Measurements from ENCODE around the gene GNPTG.

Gene GNPTG

GRCh38 chr16:1366060-1366711 is 14.5 kb downstream of the GNPTG start:
- TF ChIP-seq, protein P1, sequence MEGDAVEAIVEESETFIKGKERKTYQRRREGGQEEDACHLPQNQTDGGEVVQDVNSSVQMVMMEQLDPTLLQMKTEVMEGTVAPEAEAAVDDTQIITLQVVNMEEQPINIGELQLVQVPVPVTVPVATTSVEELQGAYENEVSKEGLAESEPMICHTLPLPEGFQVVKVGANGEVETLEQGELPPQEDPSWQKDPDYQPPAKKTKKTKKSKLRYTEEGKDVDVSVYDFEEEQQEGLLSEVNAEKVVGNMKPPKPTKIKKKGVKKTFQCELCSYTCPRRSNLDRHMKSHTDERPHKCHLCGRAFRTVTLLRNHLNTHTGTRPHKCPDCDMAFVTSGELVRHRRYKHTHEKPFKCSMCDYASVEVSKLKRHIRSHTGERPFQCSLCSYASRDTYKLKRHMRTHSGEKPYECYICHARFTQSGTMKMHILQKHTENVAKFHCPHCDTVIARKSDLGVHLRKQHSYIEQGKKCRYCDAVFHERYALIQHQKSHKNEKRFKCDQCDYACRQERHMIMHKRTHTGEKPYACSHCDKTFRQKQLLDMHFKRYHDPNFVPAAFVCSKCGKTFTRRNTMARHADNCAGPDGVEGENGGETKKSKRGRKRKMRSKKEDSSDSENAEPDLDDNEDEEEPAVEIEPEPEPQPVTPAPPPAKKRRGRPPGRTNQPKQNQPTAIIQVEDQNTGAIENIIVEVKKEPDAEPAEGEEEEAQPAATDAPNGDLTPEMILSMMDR (IDR thresholded peaks at IDR 0.05; ENCODE audit: borderline replicate concordance, insufficient read depth, low read depth, low read length), result no peak
- H3K4me3 ChIP-seq (ENCODE audit: low read depth, low read length), result no peak overlapping the region

DNA sequence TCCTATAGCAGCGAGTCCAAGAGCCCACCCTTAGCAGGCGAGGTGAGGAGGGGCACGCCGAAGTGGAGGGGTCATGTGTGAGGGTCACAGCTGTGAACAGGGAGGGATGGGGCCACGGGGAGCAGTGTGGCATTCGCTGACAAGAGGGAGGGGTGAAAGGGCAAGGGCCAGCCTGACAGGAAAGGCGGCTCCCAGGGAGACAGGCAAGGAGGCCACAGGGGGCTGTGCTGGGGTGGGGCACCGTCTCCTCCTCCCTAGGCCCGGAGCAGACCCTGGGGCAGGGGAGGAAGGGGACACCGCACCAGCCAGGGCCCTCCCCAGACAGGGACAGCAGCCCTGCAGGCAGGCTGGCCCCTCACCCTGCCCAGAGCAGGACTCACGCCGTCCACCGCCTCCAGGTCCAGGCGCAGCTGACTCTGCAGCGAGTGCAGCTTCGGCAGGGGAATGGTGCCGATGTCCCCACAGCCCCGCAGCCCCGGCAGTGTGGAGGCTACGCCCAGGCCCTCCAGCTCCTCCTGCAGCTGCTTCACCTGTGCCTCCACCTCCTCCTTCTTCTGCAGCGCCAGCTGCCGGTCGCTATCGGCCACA is 15.1 kb downstream of the GNPTG start:
- TF ChIP-seq, protein P1 (IDR thresholded peaks at IDR 0.05; ENCODE audit: borderline replicate concordance, insufficient read depth, low read depth, low read length), result no peak

DNA sequence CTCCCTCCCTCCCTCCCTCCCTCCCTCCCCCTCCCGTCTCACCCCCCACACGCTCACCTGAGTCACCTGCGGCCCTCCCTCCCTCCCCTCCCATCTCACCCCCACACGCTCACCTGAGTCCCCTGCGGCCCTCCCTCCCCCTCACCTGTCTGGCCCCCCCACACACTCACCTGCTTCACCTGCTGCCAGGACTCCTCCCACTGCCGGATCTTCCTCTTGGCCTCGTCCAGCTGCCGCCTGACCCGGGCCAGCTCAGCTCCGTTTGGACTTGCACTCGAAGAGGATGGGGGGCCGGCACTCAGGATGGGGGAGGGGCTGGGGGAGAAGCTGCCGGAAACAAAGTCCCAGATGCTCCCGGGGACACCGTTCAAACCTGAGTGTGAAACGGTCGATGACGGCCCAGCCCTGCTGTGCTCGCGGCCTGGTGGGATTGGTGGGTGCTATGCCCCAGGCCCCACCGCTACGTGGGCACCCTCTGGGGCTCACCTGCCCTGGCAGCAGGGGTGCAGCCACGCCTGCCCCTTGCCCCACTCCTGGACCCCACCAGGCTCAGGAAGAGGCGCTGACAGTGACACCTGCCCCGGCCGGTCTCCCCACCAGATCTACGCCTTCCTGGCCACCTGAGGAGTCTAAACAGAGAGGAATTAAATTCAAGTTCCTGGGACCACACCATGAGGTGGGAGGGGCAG is 15.9 kb downstream of the GNPTG start:
- H3K4me3 ChIP-seq (ENCODE audit: low read depth, low read length), result no peak overlapping the region
- TF ChIP-seq, protein P1 (IDR thresholded peaks at IDR 0.05; ENCODE audit: borderline replicate concordance, insufficient read depth, low read depth, low read length), result no peak

More for the DNA sequence above, 15.1 kb downstream of the GNPTG start:
- H3K4me3 ChIP-seq (ENCODE audit: low read depth, low read length), result no peak overlapping the region

DNA sequence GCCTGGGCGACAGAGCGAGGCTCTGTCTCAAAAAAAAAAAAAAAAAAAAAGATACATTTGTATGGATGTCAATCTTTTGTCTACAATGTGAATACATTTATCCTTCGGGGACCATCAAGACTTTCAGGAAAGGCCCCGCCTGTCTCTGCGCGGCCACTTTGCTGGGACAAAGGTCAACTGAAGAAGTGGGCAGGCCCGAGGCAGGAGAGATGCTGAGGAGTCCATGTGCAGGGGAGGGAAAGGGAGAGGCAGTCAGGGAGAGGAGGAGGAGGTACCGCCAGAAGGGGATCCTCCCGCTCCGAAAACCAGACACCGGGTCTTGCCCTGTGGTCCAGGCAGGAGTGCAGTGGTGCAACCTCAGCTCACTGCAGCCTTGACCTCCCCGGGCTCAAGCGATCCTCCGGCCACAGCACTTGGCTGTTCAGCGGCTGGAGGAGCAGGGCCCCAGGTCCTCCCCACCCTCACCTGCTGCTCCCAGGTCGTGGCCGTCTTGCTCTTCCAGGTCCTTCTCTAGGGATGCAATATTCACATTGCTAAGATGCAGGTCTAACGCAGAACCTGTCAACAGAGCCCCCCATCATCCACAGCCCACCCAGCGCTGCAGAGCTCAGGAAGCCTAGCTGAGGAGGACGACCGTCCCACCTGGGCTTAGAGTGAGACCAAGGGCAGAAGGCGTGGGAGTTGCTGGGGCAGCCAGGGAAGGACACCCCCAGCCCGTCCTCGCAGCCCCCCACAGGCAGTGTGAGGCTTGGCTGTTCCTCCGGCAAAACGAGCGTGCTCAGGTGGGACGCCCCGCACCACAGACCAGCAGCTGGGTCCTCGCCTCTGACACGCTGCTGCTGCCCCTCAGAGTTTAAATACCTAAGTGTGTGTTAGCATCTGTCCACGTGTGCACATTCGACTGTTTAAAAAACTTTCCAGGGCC is 19.6 kb downstream of the GNPTG start:
- H3K4me3 ChIP-seq (ENCODE audit: low read depth, low read length), result no peak overlapping the region
- TF ChIP-seq, protein P1 (IDR thresholded peaks at IDR 0.05; ENCODE audit: borderline replicate concordance, insufficient read depth, low read depth, low read length), result no peak

GRCh38 chr16:1372292-1372950 is 20.7 kb downstream of the GNPTG start:
- no peak overlapping the region for H3K4me3 ChIP-seq (ENCODE audit: low read depth, low read length)
- TF ChIP-seq, protein P1 (IDR thresholded peaks at IDR 0.05; ENCODE audit: borderline replicate concordance, insufficient read depth, low read depth, low read length), result no peak

Data from GM12875 (cell line).